ENCODE results near the gene MARF1. TPM values are rescaled to one million over a fixed set of nuclear protein-coding genes. Genes with fewer than 3 reads are reported as not detected.
"Not testable (repeated sequence)": the region's sequence is repeated elsewhere in the genome, so short reads cannot be mapped to it uniquely, and the experiment has no call there.

The MARF1 gene
- 50.8 to 61.5 TPM (median 54.4 TPM) in 3 replicates for total RNA-seq
- long read RNA-seq, partial matches to known transcripts, result 3 of 5 reads
- long read RNA-seq, other reads (novel, unspliced or antisense), result 2 of 5 reads

GRCh38 chr16:15643048-15643945 lies at the start of gene MARF1:
TSS of gene MARF1 (minus strand) at chr16:15643154. CDS start at chr16:15639233, 3,921 bp downstream.
- Mint-ChIP-seq H3K36me3 (ENCODE audit: low read depth) (peaks cover 8% of the 10 kb centered on the region), H3K9me3 (ENCODE audit: low read depth) (no peaks in the 10 kb centered on the region)

DNA sequence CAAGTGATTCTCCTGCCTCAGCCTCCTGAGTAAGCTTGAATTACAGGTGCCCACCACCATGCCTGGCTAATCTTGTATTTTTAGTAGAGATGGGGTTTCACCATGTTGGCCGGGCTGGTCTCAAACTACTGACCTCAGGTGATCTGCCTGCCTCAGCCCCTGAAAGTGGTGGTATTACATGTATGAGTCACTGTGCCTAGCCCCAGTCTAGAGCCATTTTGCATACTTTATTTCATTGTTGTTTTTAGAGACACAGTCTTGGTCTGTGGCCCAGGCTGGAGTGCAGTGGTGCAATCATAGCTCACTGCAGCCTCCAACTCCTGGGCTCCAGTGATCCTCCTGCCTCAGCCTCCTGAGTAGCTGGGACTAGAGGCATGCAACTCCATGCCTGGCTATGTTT lies 49.6 kb upstream of the MARF1 start:
- not testable (repeated sequence) for DNase-seq (ENCODE audit: low spot score); H3K27me3 Mint-ChIP-seq (ENCODE audit: low read depth); H3K27ac Mint-ChIP-seq (ENCODE audit: unreplicated experiment); H3K9me3 Mint-ChIP-seq (ENCODE audit: low read depth); H3K4me3 Mint-ChIP-seq (ENCODE audit: unreplicated experiment)
- Mint-ChIP-seq H3K36me3 (ENCODE audit: low read depth) (peaks cover 34% of the 10 kb centered on the region), H3K4me1 (ENCODE audit: low read depth) (peaks cover 12% of the 10 kb centered on the region)

More at GRCh38 chr16:15643048-15643945, at the start of gene MARF1:
- H3K4me3 Mint-ChIP-seq (ENCODE audit: unreplicated experiment), result peak within 1 kb of the TSS; percentile 83
- H3K27ac Mint-ChIP-seq (ENCODE audit: unreplicated experiment), result peak within 1 kb of the TSS; percentile 98
- TF ChIP-seq, protein P1, sequence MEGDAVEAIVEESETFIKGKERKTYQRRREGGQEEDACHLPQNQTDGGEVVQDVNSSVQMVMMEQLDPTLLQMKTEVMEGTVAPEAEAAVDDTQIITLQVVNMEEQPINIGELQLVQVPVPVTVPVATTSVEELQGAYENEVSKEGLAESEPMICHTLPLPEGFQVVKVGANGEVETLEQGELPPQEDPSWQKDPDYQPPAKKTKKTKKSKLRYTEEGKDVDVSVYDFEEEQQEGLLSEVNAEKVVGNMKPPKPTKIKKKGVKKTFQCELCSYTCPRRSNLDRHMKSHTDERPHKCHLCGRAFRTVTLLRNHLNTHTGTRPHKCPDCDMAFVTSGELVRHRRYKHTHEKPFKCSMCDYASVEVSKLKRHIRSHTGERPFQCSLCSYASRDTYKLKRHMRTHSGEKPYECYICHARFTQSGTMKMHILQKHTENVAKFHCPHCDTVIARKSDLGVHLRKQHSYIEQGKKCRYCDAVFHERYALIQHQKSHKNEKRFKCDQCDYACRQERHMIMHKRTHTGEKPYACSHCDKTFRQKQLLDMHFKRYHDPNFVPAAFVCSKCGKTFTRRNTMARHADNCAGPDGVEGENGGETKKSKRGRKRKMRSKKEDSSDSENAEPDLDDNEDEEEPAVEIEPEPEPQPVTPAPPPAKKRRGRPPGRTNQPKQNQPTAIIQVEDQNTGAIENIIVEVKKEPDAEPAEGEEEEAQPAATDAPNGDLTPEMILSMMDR (IDR thresholded peaks at IDR 0.05), result peak; percentile 79
- H3K4me1 Mint-ChIP-seq (ENCODE audit: low read depth), result peaks cover 31% of the 10 kb centered on the region
- H3K27me3 Mint-ChIP-seq (ENCODE audit: low read depth), result no peaks in the 10 kb centered on the region
- peak; percentile 99 for DNase-seq (ENCODE audit: low spot score)

DNA sequence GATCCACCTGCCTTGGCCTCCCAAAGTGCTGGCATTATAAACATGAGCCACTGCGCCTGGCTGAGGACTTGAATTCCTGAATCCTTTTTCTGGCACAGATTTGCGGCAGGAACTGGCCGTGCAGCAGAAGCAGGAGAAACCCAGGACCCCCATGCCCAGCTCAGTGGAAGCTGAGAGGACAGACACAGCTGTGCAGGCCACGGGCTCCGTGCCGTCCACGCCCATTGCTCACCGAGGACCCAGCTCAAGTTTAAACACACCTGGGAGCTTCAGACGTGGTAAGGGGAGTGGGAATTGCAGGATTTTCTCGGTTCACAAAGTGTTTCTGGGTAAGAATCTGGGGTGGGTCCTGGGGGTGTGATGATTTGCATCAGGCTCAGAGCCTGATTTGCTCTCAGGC lies 48.1 kb upstream of the MARF1 start:
- Mint-ChIP-seq H3K4me1 (ENCODE audit: low read depth) (peaks cover 12% of the 10 kb centered on the region), H3K27me3 (ENCODE audit: low read depth) (no peaks in the 10 kb centered on the region), H3K36me3 (ENCODE audit: low read depth) (peaks cover 31% of the 10 kb centered on the region), H3K27ac (ENCODE audit: unreplicated experiment) (peak overlapping the region; percentile 85), H3K4me3 (ENCODE audit: unreplicated experiment) (no peak overlapping the region), H3K9me3 (ENCODE audit: low read depth) (no peaks in the 10 kb centered on the region)
- DNase-seq (ENCODE audit: low spot score), result no peak
- TF ChIP-seq, protein P1 (IDR thresholded peaks at IDR 0.05), result no peak

DNA sequence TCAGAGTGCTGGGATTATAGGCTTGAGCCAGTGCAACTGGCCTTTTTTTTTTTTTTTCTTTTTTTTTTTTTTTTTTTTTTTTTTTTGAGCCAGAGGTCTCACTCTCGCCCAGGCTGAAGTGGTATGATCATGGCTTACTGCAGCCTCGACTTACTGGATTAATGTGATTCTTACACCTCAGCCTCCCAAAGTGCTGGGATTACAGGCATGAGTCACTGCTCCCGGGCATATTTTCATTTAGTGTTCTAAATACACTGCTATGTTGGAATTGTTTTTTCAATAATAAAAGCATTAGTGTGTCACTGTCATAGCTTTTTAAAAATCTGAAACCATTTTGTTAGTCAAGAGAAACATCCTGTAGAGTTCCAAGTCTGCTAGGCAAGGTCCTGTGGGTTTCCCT lies 47.3 kb upstream of the MARF1 start:
- TF ChIP-seq, protein P1 (IDR thresholded peaks at IDR 0.05), result no peak
- peak overlapping the region; percentile 85 for H3K27ac Mint-ChIP-seq (ENCODE audit: unreplicated experiment)
- no peak for DNase-seq (ENCODE audit: low spot score)
- no peak overlapping the region for H3K4me3 Mint-ChIP-seq (ENCODE audit: unreplicated experiment)
- H3K9me3 Mint-ChIP-seq (ENCODE audit: low read depth), result no peaks in the 10 kb centered on the region
- H3K36me3 Mint-ChIP-seq (ENCODE audit: low read depth), result peaks cover 34% of the 10 kb centered on the region
- H3K4me1 Mint-ChIP-seq (ENCODE audit: low read depth), result peaks cover 12% of the 10 kb centered on the region
- no peaks in the 10 kb centered on the region for H3K27me3 Mint-ChIP-seq (ENCODE audit: low read depth)

DNA sequence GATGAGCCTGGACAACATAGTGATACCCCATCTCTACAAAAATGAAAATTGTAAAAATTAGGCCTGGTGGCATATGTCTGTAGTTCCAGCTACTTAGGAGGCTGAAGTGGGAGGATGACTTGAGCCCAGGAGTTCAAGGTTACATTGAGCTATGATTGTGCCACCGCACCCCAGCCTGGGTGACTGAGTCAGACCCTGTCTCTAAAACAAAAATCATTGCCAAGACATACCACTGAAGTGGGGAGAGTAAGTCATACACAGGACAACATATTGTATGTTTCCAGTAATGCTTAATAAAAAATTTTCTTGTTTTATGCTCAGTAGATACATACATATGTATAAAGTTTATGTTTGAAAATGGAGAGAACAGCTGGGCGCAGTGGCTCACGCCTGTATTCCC lies 46.3 kb upstream of the MARF1 start:
- Mint-ChIP-seq H3K4me3 (ENCODE audit: unreplicated experiment) (no peak overlapping the region), H3K27ac (ENCODE audit: unreplicated experiment) (peak overlapping the region; percentile 66), H3K4me1 (ENCODE audit: low read depth) (peaks cover 12% of the 10 kb centered on the region), H3K9me3 (ENCODE audit: low read depth) (no peaks in the 10 kb centered on the region), H3K27me3 (ENCODE audit: low read depth) (no peaks in the 10 kb centered on the region), H3K36me3 (ENCODE audit: low read depth) (peaks cover 35% of the 10 kb centered on the region)
- TF ChIP-seq, protein P1 (IDR thresholded peaks at IDR 0.05), result no peak
- no peak for DNase-seq (ENCODE audit: low spot score)
